Jurkat, Clone E6-1 (cell line): Measurements from ENCODE around the gene KCNIP4.

Experiments used
- DNase-seq: peaks from one replicate; pipeline ENCODE4 v3.0.0-alpha.2; 2011; ENCODE audit warnings: low read depth, low spot score
- H3K4me3 ChIP-seq: 2 replicates; pipeline ENCODE4 v1.5.1; 2011; ENCODE audit warnings: mild to moderate bottlenecking, low read length, control low read depth, moderate library complexity

The KCNIP4 gene

DNA sequence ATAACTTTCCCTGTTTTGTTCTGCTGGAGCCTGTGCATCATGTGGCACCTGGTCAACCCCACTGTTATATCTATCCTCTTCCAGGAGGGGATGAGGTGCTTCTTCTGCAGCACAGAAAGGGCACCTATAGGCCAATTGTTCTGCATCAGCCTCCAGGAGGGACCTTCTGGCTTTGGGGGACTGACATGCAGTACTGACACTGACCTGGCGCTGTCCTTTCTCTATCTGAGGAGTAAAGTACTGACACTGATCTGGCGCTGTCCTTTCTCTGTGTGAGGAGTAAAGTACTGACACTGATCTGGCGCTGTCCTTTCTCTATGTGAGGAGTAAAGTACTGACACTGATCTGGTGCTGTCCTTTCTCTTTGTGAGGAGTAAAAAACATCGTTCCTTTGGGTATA lies 749.9 kb downstream of the KCNIP4 start:
- DNase-seq = no peak
- no peak overlapping the region for H3K4me3 ChIP-seq

DNA sequence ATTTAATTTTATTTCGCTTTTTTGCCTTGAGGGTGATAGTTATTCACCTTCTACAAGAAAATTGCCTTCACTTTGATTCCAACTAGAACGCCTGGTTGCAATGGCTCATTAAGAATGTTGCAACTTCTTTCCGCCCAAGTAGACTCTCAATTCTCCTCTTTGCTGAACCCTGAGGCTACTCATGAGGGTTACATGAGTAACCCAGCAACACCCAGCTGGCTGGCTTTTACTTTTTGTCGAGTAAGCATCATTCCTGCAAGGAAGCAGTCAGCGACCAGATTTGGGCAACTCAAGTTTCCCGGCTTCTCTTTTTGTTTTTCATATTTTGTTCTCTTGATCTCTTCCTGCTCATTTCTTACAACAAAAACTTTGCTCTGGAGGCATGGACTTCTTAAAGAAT lies 752.9 kb downstream of the KCNIP4 start:
- no peak overlapping the region for H3K4me3 ChIP-seq
- DNase-seq = no peak

DNA sequence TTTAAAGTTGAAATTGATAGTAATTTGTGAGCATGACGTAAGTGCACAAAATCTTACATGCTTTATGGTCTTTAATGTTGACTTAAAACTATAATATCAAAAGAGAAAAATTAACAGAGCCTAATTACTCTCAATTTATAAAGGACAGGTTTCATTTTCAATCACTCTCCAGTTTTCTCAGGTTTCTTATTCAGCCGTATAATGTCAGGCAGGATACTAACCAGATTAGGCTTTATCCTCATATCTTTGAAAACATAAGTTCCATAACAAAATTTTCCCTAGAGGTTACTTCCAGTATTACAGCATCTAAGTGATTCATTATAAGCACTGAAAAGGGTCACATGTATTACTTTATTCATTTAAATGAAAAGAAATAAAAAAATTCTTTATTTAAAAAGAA lies 756.2 kb downstream of the KCNIP4 start:
- H3K4me3 ChIP-seq = no peak overlapping the region
- DNase-seq = no peak

DNA sequence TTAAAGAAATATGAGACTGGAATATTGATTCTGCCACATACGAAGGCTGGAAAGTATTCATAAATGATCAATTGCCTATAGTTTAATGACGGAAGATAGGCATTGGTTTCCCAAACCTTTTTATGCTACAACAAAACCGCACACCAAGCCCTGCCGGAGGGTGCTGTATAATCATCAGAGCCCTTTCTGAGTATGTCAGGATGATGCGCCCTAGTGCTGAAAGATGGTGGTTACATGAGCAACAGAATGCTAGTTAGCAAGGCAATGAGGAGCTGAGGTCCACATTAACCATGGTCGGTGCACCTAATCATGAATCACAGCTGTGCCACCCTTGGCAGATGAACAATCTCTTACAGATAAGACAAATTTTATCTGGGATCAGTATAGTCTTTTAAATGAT lies 757.3 kb downstream of the KCNIP4 start:
- DNase-seq = no peak
- H3K4me3 ChIP-seq = no peak overlapping the region

GRCh38 chr4:21184788-21185187 lies 763.8 kb downstream of the KCNIP4 start:
- H3K4me3 ChIP-seq = no peak overlapping the region

GRCh38 chr4:21181716-21182115 lies 766.9 kb downstream of the KCNIP4 start:
- H3K4me3 ChIP-seq = no peak overlapping the region
- DNase-seq = no peak

More at GRCh38 chr4:21184788-21185187, 763.8 kb downstream of the KCNIP4 start:
- DNase-seq = no peak

- H3K4me3 ChIP-seq = no peak overlapping the region
- no peak for DNase-seq
Observed at GRCh38 chr4:21177871-21178270, 770.7 kb downstream of the KCNIP4 start.

DNA sequence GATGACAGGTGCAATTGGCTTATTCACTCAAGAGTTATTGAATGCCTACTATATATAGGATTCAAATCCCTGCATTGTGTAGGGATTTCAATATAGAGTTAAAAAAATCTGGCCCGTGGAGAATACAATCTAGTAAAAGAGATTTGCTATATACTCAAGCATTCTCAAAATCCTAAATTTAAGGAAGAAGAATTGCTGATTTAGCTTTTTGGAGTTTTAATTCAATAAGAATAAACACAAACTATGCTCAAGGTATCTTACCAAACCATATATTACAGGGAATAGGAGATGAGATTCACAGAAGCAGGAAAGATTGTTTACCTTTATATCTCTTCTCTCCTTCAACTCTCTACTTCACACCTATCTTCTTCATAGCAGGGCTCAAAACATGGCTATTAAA lies 771.5 kb downstream of the KCNIP4 start:
- no peak for DNase-seq
- H3K4me3 ChIP-seq = no peak overlapping the region

DNA sequence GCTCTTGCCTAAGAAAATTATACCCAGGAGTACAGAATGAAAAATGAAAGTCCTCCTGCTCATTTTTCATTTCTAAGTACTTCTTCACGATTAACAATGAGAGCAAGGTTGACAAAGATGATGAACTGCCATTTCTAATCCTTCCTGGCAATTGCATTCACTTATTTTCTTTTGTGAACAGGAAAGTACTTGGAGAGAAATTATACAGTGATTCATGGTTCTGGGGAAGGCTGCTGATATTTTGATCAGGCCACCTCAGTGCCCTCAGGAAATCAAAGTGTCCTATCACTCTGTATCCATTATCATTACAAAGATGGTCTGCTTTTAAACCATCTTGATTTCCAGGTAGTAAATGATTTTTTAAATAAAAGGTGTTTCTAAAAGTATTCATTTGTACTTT lies 780.9 kb downstream of the KCNIP4 start:
- no peak overlapping the region for H3K4me3 ChIP-seq
- no peak for DNase-seq

GRCh38 chr4:21155367-21155766 lies 793.2 kb downstream of the KCNIP4 start:
- no peak for DNase-seq
- H3K4me3 ChIP-seq = no peak overlapping the region

- H3K4me3 ChIP-seq = no peak overlapping the region
Observed at GRCh38 chr4:21139327-21139726, 809.2 kb downstream of the KCNIP4 start.

GRCh38 chr4:21136051-21136630 lies 812.4 kb downstream of the KCNIP4 start:
- no peak for DNase-seq

More at GRCh38 chr4:21139327-21139726, 809.2 kb downstream of the KCNIP4 start:
- DNase-seq = no peak

GRCh38 chr4:21134994-21135393 lies 813.6 kb downstream of the KCNIP4 start:
- H3K4me3 ChIP-seq = no peak overlapping the region
- peak; percentile 6 for DNase-seq

More at GRCh38 chr4:21136051-21136630, 812.4 kb downstream of the KCNIP4 start:
- no peak overlapping the region for H3K4me3 ChIP-seq

DNA sequence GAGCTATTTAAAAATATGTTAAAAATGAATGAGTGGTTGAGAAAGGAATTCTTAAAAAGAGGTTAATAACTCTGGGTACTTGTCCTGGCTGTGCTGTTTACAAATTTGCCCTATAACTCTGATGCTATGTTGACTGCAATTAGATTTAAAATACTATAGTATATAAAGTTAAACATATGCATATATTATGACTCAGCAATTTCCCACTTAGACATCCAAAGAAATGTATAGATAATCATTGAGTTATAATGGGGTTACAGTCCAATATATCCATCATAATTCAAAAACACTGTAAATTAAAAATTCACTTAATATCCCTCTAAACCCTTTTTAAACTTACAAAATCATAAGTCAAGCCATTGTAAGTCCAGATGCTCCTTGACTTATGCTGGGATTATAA lies 818.0 kb downstream of the KCNIP4 start:
- no peak for DNase-seq

GRCh38 chr4:21126014-21126512 lies 822.5 kb downstream of the KCNIP4 start:
- H3K4me3 ChIP-seq = no peak overlapping the region
- no peak for DNase-seq

More for the DNA sequence above, 818.0 kb downstream of the KCNIP4 start:
- no peak overlapping the region for H3K4me3 ChIP-seq

- no peak overlapping the region for H3K4me3 ChIP-seq
- DNase-seq = no peak
Observed at GRCh38 chr4:21118301-21118700, 830.3 kb downstream of the KCNIP4 start.

GRCh38 chr4:21117541-21118180 lies 830.9 kb downstream of the KCNIP4 start:
- DNase-seq = no peak
- H3K4me3 ChIP-seq = no peak overlapping the region

- no peak overlapping the region for H3K4me3 ChIP-seq
- DNase-seq = no peak
Observed at GRCh38 chr4:21113496-21114223, 834.9 kb downstream of the KCNIP4 start.

GRCh38 chr4:21102667-21103066 lies 845.9 kb downstream of the KCNIP4 start:
- H3K4me3 ChIP-seq = no peak overlapping the region
- DNase-seq = no peak

DNA sequence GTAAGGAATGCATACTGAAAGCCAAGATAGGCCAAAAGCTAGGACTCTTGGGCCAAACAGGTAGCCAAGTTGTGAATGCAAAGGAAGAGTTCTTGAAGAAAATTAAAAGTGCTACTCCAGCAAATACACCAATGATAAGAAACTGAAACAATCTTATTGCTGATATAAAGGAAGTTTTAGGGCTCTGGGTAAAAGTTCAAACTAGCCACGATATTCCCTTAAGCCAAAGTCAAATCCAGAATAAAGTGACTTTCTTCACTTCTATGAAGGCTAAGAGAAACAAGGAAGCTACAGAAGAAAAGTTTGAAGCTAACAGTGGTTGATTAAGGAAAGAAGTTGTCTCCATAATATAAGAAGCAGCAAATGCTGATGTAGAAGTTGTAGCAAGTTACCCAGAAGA lies 850.7 kb downstream of the KCNIP4 start:
- no peak for DNase-seq
- no peak overlapping the region for H3K4me3 ChIP-seq
